B cell (primary cell): ENCODE measurements around the gene RNF32. TPM values are rescaled to one million over a fixed set of nuclear protein-coding genes. Genes with fewer than 3 reads are reported as not detected.

ENCODE experiments used
- ATAC-seq: fragments of 200-7000 bp; cut with Tn5 transposase; one replicate; pipeline ENCODE4 v1.10.0; 2021; ENCODE audit warnings: low read depth, mild to moderate bottlenecking, moderate number of reproducible peaks, moderate library complexity
- CTCF ChIA-PET: fragments of 350-600 bp; sonication (Branson Sonifier 250); formaldehyde crosslinking; loops from one replicate; lab custom pipeline; 2021; ENCODE audit warnings: antibody characterized with exemption, inconsistent platforms; lab: Charles Lee
- POLR2A ChIA-PET: fragments of 350-600 bp; sonication (Branson Sonifier 250); formaldehyde crosslinking; loops from one replicate; lab custom pipeline; 2021; ENCODE audit warnings: antibody characterized with exemption; lab: Charles Lee
- DNase-seq: peaks from one replicate; pipeline ENCODE4 v3.0.0; 2013
- H2AFZ ChIP-seq: 2 replicates; pipeline ENCODE4 v1.6.1; 2012; ENCODE audit warnings: mild to moderate bottlenecking, low read depth, low read length; ENCODE audit not compliant: insufficient read depth, poor library complexity, severe bottlenecking
- H3K27ac ChIP-seq, 2 donors: 1 replicate in 1 of 2; 2 replicates in 1 of 2; pipeline ENCODE4 v1.5.1; 2012 to 2013; ENCODE audit warnings: low read length in 2 of 2, mild to moderate bottlenecking in 2 of 2, moderate library complexity in 1 of 2
- H3K27me3 ChIP-seq, 4 experiments: fragments of 200-600 bp in 1 of 4; sonication (generic) in 1 of 4; replicated peaks in 1 of 4; 1 replicate in 2 of 4; 2 replicates in 2 of 4; pipeline versions ENCODE4 v1.6.1 to v1.7.0; 2013 to 2016; ENCODE audit warnings: low read length in 3 of 4, mild to moderate bottlenecking in 2 of 4, mixed read lengths in 1 of 4, moderate library complexity in 1 of 4; ENCODE audit not compliant: insufficient read depth in 4 of 4, control insufficient read depth in 3 of 4; ENCODE audit errors: control extremely low read depth in 1 of 4
- H3K36me3 ChIP-seq, 2 experiments: replicated peaks in 1 of 2; 1 replicate in 1 of 2; 2 replicates in 1 of 2; pipeline versions ENCODE4 v1.6.1 to v1.7.1; 2013; ENCODE audit warnings: low read length in 1 of 2; ENCODE audit not compliant: insufficient read depth in 2 of 2, control insufficient read depth in 1 of 2; ENCODE audit errors: control extremely low read depth in 1 of 2, extremely low read depth in 1 of 2
- H3K4me1 ChIP-seq, 2 donors: fragments of 200-600 bp in 1 of 2; sonication (generic) in 1 of 2; 1 replicate in 1 of 2; 2 replicates in 1 of 2; pipeline versions ENCODE4 v1.5.1 to v1.6.1; 2013 to 2017; ENCODE audit warnings: low read length in 2 of 2; ENCODE audit not compliant: control insufficient read depth in 2 of 2, insufficient read depth in 2 of 2
- H3K4me2 ChIP-seq: replicated peaks from 2 replicates; pipeline ENCODE3; 2012; ENCODE audit warnings: mild to moderate bottlenecking, low read depth, low read length; ENCODE audit not compliant: poor library complexity, severe bottlenecking
- H3K4me3 ChIP-seq, 5 experiments: fragments of 200-600 bp in 1 of 5; sonication (generic) in 1 of 5; 1 replicate in 3 of 5; 2 replicates in 2 of 5; pipeline versions ENCODE4 v1.5.1 to v1.7.0; 2011 to 2016; ENCODE audit warnings: low read length in 4 of 5, mild to moderate bottlenecking in 4 of 5, low read depth in 2 of 5, control low read depth in 1 of 5, moderate library complexity in 1 of 5; ENCODE audit not compliant: insufficient read depth in 1 of 5; ENCODE audit errors: control extremely low read depth in 1 of 5, extremely low read depth in 1 of 5
- H3K79me2 ChIP-seq: fragments of 200-600 bp; sonication (generic); one replicate; pipeline ENCODE4 v1.6.0; 2016; ENCODE audit warnings: low read length; ENCODE audit not compliant: control insufficient read depth, insufficient read depth
- H3K9ac ChIP-seq: fragments of 200-600 bp; sonication (generic); 2 replicates; pipeline ENCODE4 v1.6.1; 2017; ENCODE audit warnings: mild to moderate bottlenecking, low read length, moderate library complexity
- H3K9me3 ChIP-seq, 3 donors: one replicate each; pipeline versions ENCODE4 v1.6.1 to v1.7.1; 2013; ENCODE audit warnings: low read length in 2 of 3; ENCODE audit not compliant: control insufficient read depth in 2 of 3, insufficient read depth in 1 of 3; ENCODE audit errors: control extremely low read depth in 1 of 3
- H4K20me1 ChIP-seq: 2 replicates; pipeline ENCODE4 v1.6.0; 2012; ENCODE audit warnings: mild to moderate bottlenecking, low read length; ENCODE audit not compliant: insufficient read depth, control insufficient read depth, poor library complexity, severe bottlenecking
- H3K27ac Mint-ChIP-seq: one replicate; pipeline ENCODE4 v1.8.0; 2021; ENCODE audit warnings: mixed read lengths
- H3K27me3 Mint-ChIP-seq: one replicate; pipeline ENCODE4 v1.8.0; 2021; ENCODE audit warnings: mixed read lengths
- H3K4me1 Mint-ChIP-seq: one replicate; pipeline ENCODE4 v1.8.0; 2021; ENCODE audit warnings: mixed read lengths
- H3K4me3 Mint-ChIP-seq: one replicate; pipeline ENCODE4 v1.8.0; 2021; ENCODE audit warnings: mixed read lengths
- H3K9me3 Mint-ChIP-seq: one replicate; pipeline ENCODE4 v1.8.0; 2022; ENCODE audit warnings: mixed read lengths; ENCODE audit not compliant: insufficient read depth
- EZH2 ChIP-seq: IDR thresholded peaks from 2 replicates; pipeline ENCODE4 v1.6.1; 2012; ENCODE audit warnings: borderline replicate concordance, low read depth, mild to moderate bottlenecking, moderate library complexity, low read length; ENCODE audit not compliant: insufficient read depth, poor library complexity, severe bottlenecking
- WGBS: methylation state at CpG from one replicate; pipeline ENCODE4 v1.1.5; 2013; ENCODE audit warnings: missing lambda C conversion rate; ENCODE audit not compliant: insufficient coverage; 5-methylcytosine and 5-hydroxymethylcytosine counted together
- intact Hi-C: fragments of 100-400 bp; cut with micrococcal nuclease; formaldehyde crosslinking; loops from one replicate; pipeline ENCODE4 v1.10.0; 2022
- polyA plus RNA-seq: library from polyadenylated mRNA; depleted of rRNA; stranded (reverse); fragments of >200 nt; gene quantifications from 2 replicates; pipeline ENCODE4 v1.2.3, GENCODE V29; 2012
- total RNA-seq, 2 donors: library from RNA; stranded (reverse); fragments of 120-200 nt in 1 of 2; gene quantifications; 1 replicate in 1 of 2; 2 replicates in 1 of 2; pipeline versions ENCODE4 v1.2.3 to v1.2.4, GENCODE V29; 2013 to 2022
- TF ChIP-seq, protein P1 (sequence below): fragments of 200-600 bp; IDR thresholded peaks from one replicate; pipeline ENCODE4 v1.8.0; 2022; ENCODE audit warnings: antibody characterized with exemption, mild to moderate bottlenecking

Gene RNF32
- total and polyA plus RNA-seq, 2 donors (not counting 1 experiment from before 2014, with no cell fraction given) = 1.6 to 2.3 TPM

DNA sequence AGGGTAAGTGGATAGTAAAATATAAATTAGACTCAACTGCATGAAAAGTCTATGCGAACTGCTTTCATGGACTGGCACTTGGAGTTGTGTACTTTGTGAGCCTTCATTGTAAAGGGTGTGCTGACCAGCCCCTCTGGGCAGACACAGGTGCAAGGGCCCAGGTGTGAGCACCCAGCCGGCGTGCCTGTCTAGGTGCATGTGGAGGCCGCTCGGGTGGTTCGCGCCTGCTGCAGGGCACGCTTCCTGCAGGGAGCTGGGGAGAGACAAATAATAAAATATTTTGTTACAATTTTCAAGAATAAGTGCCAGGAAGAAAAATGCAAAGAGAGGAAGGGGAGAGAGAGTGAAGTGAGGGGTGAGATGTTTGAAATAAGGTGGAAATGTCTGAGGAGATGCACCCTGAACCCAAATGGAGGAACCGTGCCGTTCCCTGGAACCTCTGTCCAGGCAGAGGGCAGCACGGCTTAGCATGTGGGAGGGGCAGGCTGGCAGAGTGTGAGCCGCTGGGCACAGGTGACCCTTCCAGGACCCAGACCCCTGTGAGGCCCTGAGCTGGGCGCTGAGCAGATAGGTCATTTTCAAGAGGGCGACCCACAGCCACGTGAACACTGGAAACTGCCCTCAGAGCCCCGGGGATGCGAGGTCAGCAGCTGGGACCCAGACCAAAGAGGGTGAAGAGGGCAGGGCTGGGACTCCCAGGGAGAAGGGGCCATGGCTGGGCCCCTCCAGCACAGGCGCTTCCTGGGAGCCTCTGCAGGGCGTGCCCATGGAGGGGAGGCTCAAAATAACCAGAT lies 28.7 kb downstream of the RNF32 start:
- peaks cover 2 to 5% of the 10 kb centered on the region in 2 experiments for H3K36me3 ChIP-seq
- no peaks in the 10 kb centered on the region for H3K9me3 Mint-ChIP-seq
- H3K4me1 Mint-ChIP-seq = no peaks in the 10 kb centered on the region
- H3K79me2 ChIP-seq = no peaks in the 10 kb centered on the region
- no peak for ATAC-seq
- no peak overlapping the region for H3K4me3 ChIP-seq
- WGBS = 99% methylated on average over 16 of the region's 19 CpGs
- ChIA-PET CTCF (no interaction called here), POLR2A (no interaction called here)
- H3K4me1 ChIP-seq = no peaks in the 10 kb centered on the region
- no peaks in the 10 kb centered on the region for H3K9me3 ChIP-seq
- no peak overlapping the region for H2AFZ ChIP-seq
- H3K9ac ChIP-seq = no peak overlapping the region
- DNase-seq = no peak
- TF ChIP-seq EZH2 = no peak
- TF ChIP-seq, protein P1, sequence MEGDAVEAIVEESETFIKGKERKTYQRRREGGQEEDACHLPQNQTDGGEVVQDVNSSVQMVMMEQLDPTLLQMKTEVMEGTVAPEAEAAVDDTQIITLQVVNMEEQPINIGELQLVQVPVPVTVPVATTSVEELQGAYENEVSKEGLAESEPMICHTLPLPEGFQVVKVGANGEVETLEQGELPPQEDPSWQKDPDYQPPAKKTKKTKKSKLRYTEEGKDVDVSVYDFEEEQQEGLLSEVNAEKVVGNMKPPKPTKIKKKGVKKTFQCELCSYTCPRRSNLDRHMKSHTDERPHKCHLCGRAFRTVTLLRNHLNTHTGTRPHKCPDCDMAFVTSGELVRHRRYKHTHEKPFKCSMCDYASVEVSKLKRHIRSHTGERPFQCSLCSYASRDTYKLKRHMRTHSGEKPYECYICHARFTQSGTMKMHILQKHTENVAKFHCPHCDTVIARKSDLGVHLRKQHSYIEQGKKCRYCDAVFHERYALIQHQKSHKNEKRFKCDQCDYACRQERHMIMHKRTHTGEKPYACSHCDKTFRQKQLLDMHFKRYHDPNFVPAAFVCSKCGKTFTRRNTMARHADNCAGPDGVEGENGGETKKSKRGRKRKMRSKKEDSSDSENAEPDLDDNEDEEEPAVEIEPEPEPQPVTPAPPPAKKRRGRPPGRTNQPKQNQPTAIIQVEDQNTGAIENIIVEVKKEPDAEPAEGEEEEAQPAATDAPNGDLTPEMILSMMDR = no peak
- intact Hi-C loops = no loop called here
- H3K27ac ChIP-seq = no peak overlapping the region
- H3K4me2 ChIP-seq = no peak overlapping the region
- H3K27ac Mint-ChIP-seq = no peak overlapping the region
- no peaks in the 10 kb centered on the region for H3K27me3 Mint-ChIP-seq
- H3K4me3 Mint-ChIP-seq = no peak overlapping the region
- H4K20me1 ChIP-seq = no peaks in the 10 kb centered on the region
- H3K27me3 ChIP-seq = no peaks in the 10 kb centered on the region

DNA sequence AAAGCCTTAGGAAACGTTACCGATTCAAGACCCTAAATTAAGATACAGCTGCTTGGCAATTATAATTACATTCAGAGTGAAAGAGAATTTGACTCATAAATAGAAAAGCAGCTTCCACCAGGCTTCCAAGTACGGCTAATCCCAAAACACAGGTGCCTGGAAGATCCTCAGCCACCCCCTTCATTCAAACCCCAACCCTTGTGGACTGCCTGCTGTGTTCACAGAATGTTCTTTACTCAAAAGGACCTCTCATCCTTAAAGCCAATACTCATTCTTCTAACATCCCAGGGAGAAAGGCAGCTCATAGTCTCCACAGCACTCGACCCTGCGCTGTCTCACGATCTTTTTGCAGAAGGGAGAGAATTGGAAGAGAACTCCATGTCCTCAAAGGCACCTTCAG lies 32.9 kb downstream of the RNF32 start:
- Mint-ChIP-seq H3K4me3 (no peak overlapping the region), H3K27ac (no peak overlapping the region), H3K4me1 (no peaks in the 10 kb centered on the region), H3K27me3 (no peaks in the 10 kb centered on the region), H3K9me3 (no peaks in the 10 kb centered on the region)
- Histone ChIP-seq H3K4me2 (no peak overlapping the region), H3K79me2 (no peaks in the 10 kb centered on the region), H3K27me3 (no peaks in the 10 kb centered on the region), H4K20me1 (no peaks in the 10 kb centered on the region), H3K9ac (no peak overlapping the region), H3K27ac (no peak overlapping the region), H3K9me3 (no peaks in the 10 kb centered on the region), H3K4me1 (no peaks in the 10 kb centered on the region), H3K4me3 (no peak overlapping the region), H2AFZ (no peak overlapping the region), H3K36me3 (peaks cover 2 to 15% of the 10 kb centered on the region in 2 experiments)
- 90% methylated on average over 1 of the region's 6 CpGs for WGBS
- intact Hi-C loops = no loop called here
- ATAC-seq (no peak), DNase-seq (no peak)
- ChIA-PET POLR2A (no interaction called here), CTCF (no interaction called here)
- no peak for TF ChIP-seq EZH2
- TF ChIP-seq, protein P1 = no peak
